NCI-H226 (cell line): ENCODE data around the gene SZT2.

ENCODE experiments used
- DNase-seq: peaks from one replicate; pipeline ENCODE4 v3.0.0-alpha.2; 2015

The SZT2 gene

DNA sequence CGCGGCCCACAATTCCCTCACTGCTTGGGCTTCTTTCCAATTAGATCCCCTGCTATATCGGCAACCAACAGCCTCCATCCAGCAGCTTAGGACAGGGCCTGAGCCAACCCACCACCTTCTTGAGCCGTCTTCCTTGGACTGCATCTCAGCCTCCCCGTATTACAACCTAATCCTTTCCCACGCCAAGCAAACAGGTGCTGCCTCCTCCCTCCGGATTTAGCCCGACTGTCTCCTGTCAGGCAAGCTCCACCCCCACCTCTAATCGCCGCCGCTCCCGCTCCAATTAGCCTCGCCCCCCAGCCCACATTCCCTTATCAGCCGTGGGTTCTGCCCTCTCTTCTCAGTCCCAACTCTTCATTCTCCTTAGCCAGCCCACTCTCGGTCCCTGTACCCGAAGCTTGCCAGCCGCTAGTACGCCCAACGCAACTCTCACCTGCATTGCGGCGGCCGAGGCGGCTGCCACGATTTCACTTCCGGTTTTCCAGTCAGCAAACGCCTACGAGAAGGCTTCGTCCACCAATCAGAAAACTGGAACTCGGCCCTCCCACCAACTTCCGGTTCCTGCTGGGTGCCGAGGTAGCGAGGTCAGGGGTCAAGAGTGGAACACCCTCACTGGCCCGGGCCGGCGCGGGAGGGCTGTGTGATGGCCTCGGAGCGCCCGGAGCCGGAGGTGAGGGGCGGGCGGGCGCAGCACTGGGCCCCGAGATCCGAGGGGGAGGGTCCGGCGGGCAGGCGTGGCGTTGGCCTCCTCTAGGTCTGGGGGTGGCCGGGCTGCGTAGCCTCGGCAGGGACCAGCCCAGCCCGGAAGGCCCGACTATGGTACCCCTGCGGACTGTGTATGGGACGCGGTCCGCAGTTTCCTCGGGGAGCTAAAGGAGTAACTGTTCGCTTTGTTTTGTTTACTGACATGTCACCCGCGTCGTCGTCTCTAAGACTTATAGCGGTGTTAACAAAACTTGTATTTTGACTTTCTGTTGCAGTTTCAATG lies at the start of gene SZT2, which contains the start of gene MED8:
Gene SZT2 (plus strand): TSS at position 574 of the 988 bp plus-strand sequence. CDS start 70 bp downstream, at position 644.
Gene MED8 (minus strand): TSS at position 475 of the 988 bp plus-strand sequence. CDS start 36 bp downstream, at position 439.
- DNase-seq = peak; percentile 95

DNA sequence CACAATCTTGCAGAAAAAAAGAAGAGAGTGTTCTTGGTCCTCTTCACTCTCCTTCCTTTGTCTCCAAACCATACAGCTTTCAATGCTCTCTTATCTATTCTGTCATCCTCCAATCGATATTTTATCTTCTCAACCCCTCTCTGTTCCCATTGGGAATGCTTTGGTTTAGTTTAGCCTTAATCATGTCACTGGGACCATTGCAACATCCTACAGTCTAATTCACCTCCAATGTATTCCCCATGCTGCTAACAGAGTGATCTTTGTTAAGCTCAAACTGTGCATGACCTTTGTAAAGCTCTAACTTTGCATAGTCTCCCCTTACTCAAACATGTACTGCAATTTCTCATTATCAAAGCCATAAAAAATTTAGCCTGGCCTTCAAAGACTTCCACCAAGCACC lies 49.1 kb upstream of the SZT2 start:
- no peak for DNase-seq

DNA sequence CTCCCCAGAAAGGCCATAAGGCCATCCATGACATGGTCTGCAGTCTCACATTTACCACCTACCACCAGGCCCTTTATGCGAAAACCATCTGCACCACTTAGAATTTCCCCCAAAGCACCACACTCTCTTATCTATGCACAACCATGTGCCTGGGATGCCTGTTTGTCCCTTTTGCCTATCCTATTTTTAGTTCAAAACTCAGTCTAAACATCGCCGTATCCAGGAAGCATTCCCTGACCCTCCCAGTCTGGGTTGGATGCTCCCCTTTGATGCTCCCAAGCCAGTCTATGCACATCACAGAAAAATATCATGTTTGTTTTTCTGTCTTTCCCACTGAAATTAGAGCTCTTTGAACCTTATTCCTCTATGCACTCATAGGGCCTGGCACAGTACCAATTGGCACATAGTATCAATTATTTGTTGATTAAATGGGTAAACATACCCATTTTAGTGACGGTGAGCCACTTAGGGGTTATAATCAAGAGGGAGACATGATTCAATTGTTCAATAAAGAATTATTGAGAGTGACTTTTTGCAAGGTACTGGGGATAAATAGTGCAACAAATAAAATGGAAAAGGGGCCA lies 45.3 kb upstream of the SZT2 start:
- DNase-seq = no peak

DNA sequence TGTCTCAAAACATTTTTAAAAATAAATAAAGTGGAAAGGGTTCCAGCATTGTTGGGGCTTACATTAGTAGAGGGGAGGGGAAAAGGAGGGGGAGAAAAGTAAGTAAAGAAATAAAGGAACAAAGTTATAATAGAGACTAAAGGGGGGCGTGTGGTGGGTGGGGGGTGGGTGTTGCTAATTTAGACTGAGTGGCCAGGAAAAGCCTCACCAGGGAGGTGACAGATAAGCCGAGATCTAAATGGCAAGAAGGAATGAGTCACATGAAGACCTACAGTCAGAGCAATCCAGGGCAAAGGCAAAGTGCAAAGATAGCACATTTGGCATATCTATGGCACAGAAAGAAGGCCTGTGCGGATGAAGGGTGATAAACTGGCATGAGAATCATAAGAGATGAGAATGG lies 44.6 kb upstream of the SZT2 start:
- no peak for DNase-seq

DNA sequence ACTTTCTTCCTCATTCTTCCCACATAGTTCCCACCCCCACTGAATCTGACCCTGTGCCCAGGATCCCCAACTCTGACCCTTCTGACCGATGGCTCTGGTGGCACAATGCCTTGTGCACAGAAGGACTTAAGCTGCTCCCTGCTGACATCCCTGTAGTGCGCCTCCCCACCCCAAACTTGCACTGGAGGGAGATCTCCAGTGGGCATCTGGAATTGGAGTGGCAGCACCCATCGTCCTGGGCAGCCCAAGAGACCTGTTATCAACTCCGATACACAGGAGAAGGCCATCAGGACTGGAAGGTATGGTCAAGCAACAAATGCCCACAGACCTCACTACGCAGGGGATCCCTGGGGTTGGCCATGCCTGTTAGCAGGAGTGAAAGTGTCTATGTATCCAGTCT lies 43.1 kb upstream of the SZT2 start:
- DNase-seq = no peak

DNA sequence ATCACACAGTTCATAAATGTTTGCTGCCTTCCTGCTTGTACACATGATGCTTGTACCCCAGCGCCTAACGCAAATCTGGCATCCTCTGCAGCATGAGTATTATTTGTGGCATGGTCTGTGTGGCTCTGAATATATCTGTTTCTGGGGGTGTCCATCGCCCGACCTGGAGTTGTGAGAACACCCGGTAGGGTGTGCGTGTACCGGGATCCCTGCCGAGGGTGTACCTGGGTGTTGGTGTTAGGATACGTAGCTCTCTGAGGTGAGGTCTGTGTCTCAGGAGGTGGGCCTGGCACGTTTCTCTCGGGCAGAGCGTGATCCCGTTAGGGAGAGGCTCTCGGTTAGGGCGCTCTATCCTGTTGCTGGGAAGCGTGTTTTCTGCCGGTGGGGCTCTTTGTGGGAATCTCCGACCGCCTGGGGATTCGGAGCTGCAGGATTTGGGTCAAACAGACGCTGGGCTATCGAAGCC lies 41.3 kb upstream of the SZT2 start:
- DNase-seq = no peak

DNA sequence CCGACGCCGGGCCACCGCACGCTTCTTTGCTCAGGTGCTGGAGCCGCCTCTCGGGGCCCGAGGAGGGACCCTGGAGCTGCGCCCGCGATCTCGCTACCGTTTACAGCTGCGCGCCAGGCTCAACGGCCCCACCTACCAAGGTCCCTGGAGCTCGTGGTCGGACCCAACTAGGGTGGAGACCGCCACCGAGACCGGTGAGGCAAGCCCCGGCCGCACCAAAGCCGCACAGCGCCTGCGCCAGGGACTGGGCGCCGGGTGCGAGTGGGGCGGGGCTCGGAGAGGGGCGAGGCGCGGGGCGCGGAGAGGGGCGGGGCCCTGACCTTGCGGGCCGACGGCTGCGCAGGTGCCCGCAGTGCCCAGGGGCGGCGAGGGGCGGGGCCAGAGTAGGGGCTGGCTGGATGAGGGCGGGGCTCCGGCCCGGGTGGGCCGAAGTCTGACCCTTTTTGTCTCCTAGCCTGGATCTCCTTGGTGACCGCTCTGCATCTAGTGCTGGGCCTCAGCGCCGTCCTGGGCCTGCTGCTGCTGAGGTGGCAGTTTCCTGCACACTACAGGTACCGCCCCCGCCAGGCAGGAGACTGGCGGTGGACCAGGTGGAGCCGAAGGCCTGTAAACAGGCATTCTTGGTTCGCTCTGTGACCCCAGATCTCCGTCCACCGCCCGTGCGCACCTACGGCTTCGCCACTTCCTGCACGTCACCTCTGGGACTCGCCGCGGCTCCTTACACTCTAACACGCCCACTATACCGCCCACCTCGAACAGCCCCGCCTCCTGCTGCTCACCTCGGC lies 40.7 kb upstream of the SZT2 start:
- peak; percentile 74 for DNase-seq

DNA sequence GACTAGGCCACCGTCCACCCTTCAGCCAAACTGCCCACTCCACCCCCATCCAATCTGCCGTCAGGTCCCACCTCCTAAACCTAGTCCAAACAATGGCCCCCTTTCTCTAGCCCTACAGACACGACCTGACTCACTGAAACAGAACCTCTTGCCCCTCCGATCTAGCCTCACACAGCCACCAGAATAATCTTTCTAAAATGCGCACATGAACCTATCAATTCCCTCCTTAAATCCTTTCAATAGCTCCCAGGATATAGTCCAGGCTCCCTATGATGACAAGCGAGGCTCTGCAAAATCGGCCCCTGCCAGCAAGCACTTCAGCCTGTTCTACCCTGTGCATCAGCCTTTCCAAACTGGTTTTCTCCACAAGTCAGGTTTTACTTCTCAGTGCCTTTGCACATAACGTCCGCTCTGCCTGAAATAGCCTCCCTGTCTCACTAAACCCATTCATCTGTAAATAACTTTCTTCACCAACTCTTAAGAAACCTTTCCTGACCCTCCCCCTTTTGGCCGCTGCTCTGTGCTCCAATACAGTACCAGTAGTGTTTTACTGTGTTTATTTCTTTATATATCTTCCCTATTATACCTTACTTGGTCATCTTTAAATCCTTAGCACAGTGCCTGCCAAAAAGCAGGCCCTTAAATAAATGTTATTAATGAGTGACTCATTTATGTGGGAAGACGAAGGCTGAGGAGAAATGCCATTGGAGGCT lies 39.9 kb upstream of the SZT2 start:
- DNase-seq = no peak

DNA sequence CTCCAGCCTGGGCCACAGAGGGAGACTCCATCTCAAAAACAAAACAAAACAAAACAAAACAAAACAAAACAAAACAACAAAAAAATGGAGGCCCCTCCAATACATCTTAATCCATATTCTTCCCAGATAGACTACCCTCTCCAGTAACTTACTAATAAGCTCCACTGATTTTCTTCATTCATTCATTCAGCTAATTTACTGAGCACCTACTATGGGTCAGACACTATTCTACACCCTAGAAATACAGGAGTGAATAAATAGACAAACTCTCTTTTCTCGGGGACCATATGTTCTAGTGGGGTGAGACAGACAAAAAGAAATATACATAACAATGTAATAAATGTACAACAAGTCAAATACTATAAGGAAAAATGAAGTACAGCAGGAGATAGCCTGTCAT lies 38.7 kb upstream of the SZT2 start:
- no peak for DNase-seq

DNA sequence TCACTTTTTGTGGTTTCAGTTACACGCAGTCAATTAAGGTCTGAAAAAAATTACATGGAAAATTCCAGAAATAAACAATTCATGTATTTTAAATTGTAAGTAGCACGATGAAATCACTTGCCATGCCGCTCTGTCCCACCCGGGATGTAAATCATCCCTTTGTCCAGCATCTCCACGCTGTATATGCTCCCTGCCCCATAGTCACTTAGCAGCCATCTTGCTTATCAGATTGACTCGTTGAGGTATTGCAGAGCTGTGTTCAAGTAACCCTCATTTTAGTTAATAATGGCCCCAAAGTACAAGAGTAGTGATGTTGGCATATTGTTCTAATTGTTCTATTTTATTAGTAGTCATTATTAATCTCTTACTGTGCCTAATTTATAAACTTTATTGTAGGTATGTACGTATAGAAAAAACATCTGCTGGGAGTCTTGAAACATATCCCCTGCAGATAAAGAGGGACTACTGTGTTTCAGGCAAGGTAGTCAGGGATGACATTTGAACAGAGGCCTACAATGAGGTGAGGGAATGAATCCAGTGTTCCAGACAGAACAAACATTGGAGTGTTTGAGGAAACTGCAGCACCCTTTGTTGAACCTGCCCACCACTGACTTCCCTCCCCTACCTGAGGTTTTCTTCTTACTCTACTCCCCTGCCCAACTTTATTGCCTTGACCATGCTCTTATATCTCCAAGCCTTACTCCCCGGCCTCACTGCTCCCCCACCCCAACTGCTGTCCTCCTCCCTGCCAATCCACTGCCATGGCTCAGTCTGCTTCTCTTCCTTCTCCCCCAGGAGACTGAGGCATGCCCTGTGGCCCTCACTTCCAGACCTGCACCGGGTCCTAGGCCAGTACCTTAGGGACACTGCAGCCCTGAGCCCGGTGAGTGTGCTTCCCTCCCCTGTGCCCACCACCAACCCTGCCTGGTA lies 38.0 kb upstream of the SZT2 start:
- DNase-seq = no peak

DNA sequence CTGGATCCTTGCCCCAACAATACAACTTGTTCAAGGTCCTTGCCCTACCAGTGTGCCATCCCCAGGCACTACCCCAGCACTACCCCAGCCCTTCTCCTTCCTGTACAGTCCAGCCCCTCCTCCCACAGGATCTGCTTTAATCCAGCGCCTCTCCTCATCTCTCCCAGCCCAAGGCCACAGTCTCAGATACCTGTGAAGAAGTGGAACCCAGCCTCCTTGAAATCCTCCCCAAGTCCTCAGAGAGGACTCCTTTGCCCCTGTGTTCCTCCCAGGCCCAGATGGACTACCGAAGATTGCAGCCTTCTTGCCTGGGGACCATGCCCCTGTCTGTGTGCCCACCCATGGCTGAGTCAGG lies 37.4 kb upstream of the SZT2 start:
- no peak for DNase-seq

DNA sequence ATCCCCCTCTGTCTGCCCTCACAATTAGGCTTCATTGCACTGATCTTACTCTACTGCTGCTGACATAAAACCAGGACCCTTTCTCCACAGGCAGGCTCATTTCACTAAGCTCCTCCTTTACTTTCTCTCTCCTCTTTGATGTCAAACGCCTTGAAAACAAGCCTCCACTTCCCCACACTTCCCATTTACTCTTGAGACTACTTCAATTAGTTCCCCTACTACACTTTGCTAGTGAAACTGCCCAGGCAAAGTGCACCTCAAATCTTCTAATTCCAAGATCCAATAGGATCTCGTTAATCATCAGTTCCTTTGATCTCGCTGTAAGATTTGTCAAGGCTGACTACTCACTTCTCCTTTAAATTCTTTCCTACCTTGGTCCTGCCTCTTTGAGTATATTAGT lies 36.8 kb upstream of the SZT2 start:
- no peak for DNase-seq

DNA sequence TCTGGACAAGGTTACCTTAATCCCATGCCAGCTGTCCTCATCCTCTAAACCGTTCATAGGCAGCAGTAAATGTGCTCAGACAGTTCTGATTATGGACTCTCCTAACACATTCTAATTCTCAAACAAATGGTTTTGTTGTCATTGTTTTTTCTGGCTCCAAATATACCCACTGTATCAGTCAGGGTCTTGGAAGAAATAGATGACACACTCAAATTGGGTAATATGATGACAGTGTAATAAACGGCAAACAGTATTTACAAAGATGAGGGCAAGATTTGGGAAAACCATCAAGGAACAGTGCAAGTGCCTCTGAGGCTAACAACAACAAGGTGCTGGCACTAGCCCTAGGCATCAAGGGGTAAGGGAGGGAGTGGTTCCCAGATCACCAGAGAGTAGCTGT lies 35.2 kb upstream of the SZT2 start:
- no peak for DNase-seq

DNA sequence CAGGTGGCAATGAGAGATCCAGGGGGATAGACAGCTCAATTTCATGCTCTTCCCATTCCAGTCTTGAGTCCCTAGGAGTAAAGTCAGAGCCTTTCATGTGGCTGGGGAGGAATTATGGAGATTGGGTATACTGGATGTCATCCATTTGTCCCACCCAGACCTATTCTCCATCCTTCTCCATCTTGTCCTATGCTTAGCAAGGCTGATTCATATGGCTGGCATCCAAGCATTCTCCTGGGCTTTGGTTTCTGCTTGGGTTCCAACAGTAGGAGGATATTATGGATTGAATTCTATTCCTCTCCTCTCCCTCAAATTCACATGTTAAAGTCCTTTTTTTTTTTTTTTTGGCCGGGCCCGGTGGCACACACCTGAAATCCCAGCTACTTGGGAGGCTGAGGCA lies 34.8 kb upstream of the SZT2 start:
- no peak for DNase-seq

DNA sequence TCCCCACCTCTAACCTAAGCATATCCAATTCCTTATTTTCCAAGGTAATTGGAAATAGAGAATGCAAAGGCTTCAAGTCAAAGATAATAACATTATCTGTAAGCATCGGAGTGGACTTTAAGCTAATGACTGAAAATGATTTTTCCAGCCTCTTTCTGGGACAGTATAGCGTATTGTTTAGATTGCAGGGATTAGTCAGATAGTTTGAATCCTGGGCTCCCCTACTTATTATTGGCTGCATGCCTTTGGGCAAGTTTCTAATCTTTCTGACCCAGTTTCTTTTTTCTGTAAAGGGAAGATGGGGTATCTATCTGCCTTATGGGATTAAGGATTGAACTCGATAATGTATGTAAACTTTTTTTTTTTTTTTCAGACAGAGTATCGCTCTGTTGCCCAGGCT lies 32.4 kb upstream of the SZT2 start:
- DNase-seq = no peak

DNA sequence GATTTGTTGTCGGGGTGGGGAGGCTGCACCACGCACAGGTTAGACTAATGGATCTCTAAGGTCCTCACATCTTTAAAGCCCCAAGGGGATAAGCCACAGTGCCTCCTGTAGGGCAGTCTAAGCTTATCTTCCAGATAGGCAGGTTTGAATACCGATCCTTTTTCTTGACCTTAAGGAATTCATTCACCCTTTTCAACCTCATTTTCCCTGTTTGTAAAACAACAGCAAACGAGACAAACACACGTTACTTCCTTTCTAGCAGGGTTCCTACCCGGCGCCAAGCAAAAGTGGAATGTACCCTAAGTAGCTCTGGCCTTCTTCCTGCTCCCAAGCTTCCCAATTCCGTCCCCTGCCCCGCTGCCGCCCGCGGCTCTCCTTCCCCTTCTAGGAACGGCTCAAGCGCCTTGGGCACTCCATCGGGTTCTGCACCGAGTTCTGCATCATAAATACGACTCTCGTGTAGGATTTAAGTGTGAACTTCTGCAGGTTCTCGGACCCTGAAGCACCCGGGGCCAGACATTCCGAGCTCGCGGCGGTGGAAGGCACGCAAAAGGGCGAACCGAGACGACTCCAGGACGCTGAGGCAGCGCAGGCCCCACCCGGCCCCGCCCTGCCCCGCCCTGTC lies 31.5 kb upstream of the SZT2 start:
- DNase-seq = peak; percentile 37

DNA sequence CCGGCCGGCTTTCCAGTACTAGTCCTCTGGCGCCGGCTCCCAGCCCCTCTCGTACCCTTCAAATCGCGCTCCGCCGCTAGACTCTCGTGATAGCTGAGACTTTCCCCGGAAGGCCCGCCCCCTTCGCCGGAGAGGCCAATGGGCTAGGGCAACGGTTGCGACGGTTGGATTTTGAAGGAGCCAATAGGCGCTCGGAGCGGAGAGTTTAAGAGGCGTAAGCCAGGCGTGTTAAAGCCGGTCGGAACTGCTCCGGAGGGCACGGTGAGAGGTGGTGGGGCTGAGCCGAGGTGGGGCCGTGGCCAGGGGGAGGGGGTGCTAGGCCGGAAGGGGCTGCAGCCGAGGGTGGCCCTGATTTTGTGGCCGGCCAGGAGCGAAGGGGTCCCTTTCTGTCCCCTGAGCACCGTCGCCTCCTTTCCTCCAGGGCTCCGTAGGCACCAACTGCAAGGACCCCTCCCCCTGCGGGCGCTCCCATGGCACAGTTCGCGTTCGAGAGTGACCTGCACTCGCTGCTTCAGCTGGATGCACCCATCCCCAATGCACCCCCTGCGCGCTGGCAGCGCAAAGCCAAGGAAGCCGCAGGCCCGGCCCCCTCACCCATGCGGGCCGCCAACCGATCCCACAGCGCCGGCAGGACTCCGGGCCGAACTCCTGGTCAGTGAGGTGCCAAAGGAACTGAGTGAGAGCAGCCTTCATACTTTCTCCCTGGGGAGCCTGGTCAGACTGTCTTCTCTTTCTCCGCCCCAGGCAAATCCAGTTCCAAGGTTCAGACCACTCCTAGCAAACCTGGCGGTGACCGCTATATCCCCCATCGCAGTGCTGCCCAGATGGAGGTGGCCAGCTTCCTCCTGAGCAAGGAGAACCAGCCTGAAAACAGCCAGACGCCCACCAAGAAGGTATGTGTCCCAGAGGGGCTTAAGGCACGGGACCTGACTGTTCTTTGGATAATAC lies 30.7 kb upstream of the SZT2 start, which contains the start of gene CDC20:
Gene CDC20 (plus strand): TSS at position 236 of the 948 bp plus-strand sequence. CDS start 235 bp downstream, at position 471.
- peak; percentile 97 for DNase-seq

DNA sequence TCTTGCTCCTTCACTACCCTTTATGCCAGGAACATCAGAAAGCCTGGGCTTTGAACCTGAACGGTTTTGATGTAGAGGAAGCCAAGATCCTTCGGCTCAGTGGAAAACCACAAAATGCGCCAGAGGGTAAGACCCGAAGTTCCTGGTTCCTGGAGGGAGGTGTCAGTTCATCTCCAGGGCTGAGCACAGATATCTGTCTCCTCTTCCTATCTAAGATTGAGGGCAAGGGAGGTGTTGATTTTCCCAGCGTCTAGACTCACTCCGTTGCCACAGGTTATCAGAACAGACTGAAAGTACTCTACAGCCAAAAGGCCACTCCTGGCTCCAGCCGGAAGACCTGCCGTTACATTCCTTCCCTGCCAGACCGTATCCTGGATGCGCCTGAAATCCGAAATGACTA lies 30.0 kb upstream of the SZT2 start:
- DNase-seq = peak; percentile 20

DNA sequence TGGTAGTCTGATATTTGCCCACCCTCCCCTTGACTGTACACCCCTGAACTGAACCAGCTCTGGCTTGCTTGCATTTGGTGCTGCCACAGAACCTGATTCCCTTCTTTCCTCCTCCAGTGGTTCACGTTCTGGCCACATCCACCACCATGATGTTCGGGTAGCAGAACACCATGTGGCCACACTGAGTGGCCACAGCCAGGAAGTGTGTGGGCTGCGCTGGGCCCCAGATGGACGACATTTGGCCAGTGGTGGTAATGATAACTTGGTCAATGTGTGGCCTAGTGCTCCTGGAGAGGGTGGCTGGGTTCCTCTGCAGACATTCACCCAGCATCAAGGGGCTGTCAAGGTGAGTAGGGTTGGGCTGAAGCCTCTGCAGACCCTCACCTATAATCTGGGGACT lies 29.1 kb upstream of the SZT2 start:
- no peak for DNase-seq
